Measurements from ENCODE around the gene MRPL32. TPM values are rescaled to one million over a fixed set of nuclear protein-coding genes. Genes with fewer than 3 reads are reported as not detected.

The MRPL32 gene
- total and polyA plus RNA-seq, 8 donors: 19.7 to 51.9 (median 26.3) TPM

GRCh38 chr7:42986781-42987248 lies 54.6 kb downstream of the MRPL32 start:
- no peaks in the 10 kb centered on the region for H3K36me3 ChIP-seq
- ATAC-seq (no peak), DNase-seq (no peak), FAIRE-seq (no peak)
- H3K9me3 ChIP-seq: no peaks in the 10 kb centered on the region
- no peaks in the 10 kb centered on the region for H3K27me3 ChIP-seq
- no peaks in the 10 kb centered on the region for H3K4me1 ChIP-seq
- no peak overlapping the region for H3K27ac ChIP-seq
- no peak overlapping the region for H3K4me3 ChIP-seq
- intact Hi-C loops (cut with DNase I): no loop called here
- WGBS, 2 donors: 47 to 65% methylated on average over 1 of the region's 1 CpG
- TF ChIP-seq, protein P1, sequence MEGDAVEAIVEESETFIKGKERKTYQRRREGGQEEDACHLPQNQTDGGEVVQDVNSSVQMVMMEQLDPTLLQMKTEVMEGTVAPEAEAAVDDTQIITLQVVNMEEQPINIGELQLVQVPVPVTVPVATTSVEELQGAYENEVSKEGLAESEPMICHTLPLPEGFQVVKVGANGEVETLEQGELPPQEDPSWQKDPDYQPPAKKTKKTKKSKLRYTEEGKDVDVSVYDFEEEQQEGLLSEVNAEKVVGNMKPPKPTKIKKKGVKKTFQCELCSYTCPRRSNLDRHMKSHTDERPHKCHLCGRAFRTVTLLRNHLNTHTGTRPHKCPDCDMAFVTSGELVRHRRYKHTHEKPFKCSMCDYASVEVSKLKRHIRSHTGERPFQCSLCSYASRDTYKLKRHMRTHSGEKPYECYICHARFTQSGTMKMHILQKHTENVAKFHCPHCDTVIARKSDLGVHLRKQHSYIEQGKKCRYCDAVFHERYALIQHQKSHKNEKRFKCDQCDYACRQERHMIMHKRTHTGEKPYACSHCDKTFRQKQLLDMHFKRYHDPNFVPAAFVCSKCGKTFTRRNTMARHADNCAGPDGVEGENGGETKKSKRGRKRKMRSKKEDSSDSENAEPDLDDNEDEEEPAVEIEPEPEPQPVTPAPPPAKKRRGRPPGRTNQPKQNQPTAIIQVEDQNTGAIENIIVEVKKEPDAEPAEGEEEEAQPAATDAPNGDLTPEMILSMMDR (IDR thresholded peaks at IDR 0.05): no peak

Other genes with a start within 250 kb of the MRPL32 start
- gene C7orf25, start 20.3 kb upstream of the MRPL32 start, total RNA-seq: 1 to 10 TPM; 2.7 to 3.9 (median 3.0) TPM
- gene C7orf25, start 20.3 kb upstream of the MRPL32 start, polyA plus RNA-seq: 1 to 10 TPM; 2.7 to 3.0 TPM
- 10 to 100 TPM; 23.1 to 39.7 (median 33.9) TPM for gene PSMA2, start 202 bp upstream of the MRPL32 start, total RNA-seq
- gene PSMA2, start 202 bp upstream of the MRPL32 start, polyA plus RNA-seq: 10 to 100 TPM; 29.3 to 59.7 TPM
- under 1 TPM in 2 of 6 donors, not detected in 4; 0.12 to 0.69 TPM for gene HECW1, start 180.3 kb downstream of the MRPL32 start, total RNA-seq
- under 1 TPM in 1 of 2 donors, not detected in 1; 0.04 TPM for gene HECW1, start 180.3 kb downstream of the MRPL32 start, polyA plus RNA-seq